Pulmonary artery endothelial cell (primary cell): ENCODE measurements around the gene FXYD3. TPM values are rescaled to one million over a fixed set of nuclear protein-coding genes. Genes with fewer than 3 reads are reported as not detected.
"Not testable (repeated sequence)": the region's sequence is repeated elsewhere in the genome, so short reads cannot be mapped to it uniquely, and the experiment has no call there.

Source experiments
- DNase-seq: peaks from one replicate; pipeline ENCODE4 v3.0.0-alpha.2; 2011; ENCODE audit warnings: low read depth, low spot score
- total RNA-seq: library from RNA; depleted of rRNA; stranded (reverse); fragments of >200 nt; gene quantifications from 2 replicates; pipeline ENCODE4 v1.2.3, GENCODE V29; 2014

Gene FXYD3
- total RNA-seq, 1 donor from 2014 or later, result not detected

- DNase-seq, result peak; percentile 57
These were observed 25.6 kb downstream of the FXYD3 start for GRCh38 chr19:35140962-35141836.

GRCh38 chr19:35141837-35142605, 26.4 kb downstream of the FXYD3 start:
- no peak for DNase-seq

- no peak for DNase-seq
These were observed 27.1 kb downstream of the FXYD3 start for GRCh38 chr19:35142606-35143230.

- no peak for DNase-seq
These were observed 27.6 kb downstream of the FXYD3 start, which contains the start of gene FXYD7 for GRCh38 chr19:35143231-35143715. Gene FXYD7, plus strand, starts transcription at chr19:35143255. Its CDS starts 79 bp downstream, at chr19:35143334.

- DNase-seq, result no peak
These were observed 28.2 kb downstream of the FXYD3 start for GRCh38 chr19:35143818-35144217.

GRCh38 chr19:35144259-35144599, 28.6 kb downstream of the FXYD3 start:
- no peak for DNase-seq

GRCh38 chr19:35144600-35145436, 29.2 kb downstream of the FXYD3 start:
- no peak for DNase-seq

GRCh38 chr19:35146746-35147459, 31.3 kb downstream of the FXYD3 start:
- DNase-seq, result no peak

- no peak for DNase-seq
These were observed 33.8 kb downstream of the FXYD3 start for GRCh38 chr19:35149463-35149862.

- no peak for DNase-seq
These were observed 34.8 kb downstream of the FXYD3 start for GRCh38 chr19:35150445-35150844.

- DNase-seq, result no peak
These were observed 35.8 kb downstream of the FXYD3 start for GRCh38 chr19:35151273-35152065.

- DNase-seq, result not testable (repeated sequence)
These were observed 37.5 kb downstream of the FXYD3 start for GRCh38 chr19:35153129-35153522.

GRCh38 chr19:35153701-35154524, 38.3 kb downstream of the FXYD3 start:
- no peak for DNase-seq

GRCh38 chr19:35154525-35155406, 39.1 kb downstream of the FXYD3 start, which contains the start of gene FXYD5:
Gene FXYD5, plus strand, starts transcription at chr19:35154735. Its CDS starts 816 bp downstream, at chr19:35155551.
- peak; percentile 36 for DNase-seq

- no peak for DNase-seq
These were observed 39.8 kb downstream of the FXYD3 start for GRCh38 chr19:35155441-35155840.

- no peak for DNase-seq
These were observed 40.5 kb downstream of the FXYD3 start for GRCh38 chr19:35155981-35156672.

- DNase-seq, result no peak
These were observed 41.0 kb downstream of the FXYD3 start for GRCh38 chr19:35156673-35157014.
